Measurements from ENCODE around the gene OR11G2. TPM values are rescaled to one million over a fixed set of nuclear protein-coding genes. Genes with fewer than 3 reads are reported as not detected.
"Not testable (repeated sequence)": the region's sequence is repeated elsewhere in the genome, so short reads cannot be mapped to it uniquely, and the experiment has no call there.

Gene OR11G2
- total RNA-seq: not detected
- polyA plus RNA-seq (ENCODE audit: insufficient read length in 6 of 6): under 1 TPM in 3 of 6 donors, not detected in 3; 0.06 TPM
- long read RNA-seq, donor 1: 0 reads
- long read RNA-seq, donor 2: 0 reads
- long read RNA-seq, donor 3: 0 reads
- long read RNA-seq, donor 4: 0 reads
- long read RNA-seq, donor 5: 0 reads
- long read RNA-seq, donor 6: 0 reads
- long read RNA-seq, donor 7: 0 reads
- long read RNA-seq, donor 8: 0 reads
- long read RNA-seq, donor 9: 0 reads
- long read RNA-seq, donor 10: 0 reads
- long read RNA-seq, donor 11: 0 reads
- long read RNA-seq, donor 12: 0 reads

- no peak for TF ChIP-seq CTCF (IDR thresholded peaks at IDR 0.05)
- H3K27me3 ChIP-seq: no peaks in the 10 kb centered on the region
- H3K9me3 ChIP-seq: no peaks in the 10 kb centered on the region
- no peaks in the 10 kb centered on the region for H3K4me1 ChIP-seq
- H3K4me3 ChIP-seq: no peak within 1 kb of the TSS
- no peak within 1 kb of the TSS for H3K27ac ChIP-seq
- H3K36me3 ChIP-seq: no peaks in the 10 kb centered on the region
- no peak for DNase-seq
- intact Hi-C loops (cut with DNase I): no loop called here
- ATAC-seq: no peak
Measured at GRCh38 chr14:20190596-20190995, at the start of gene OR11G2. TSS of gene OR11G2 (plus strand) at chr14:20190896. CDS start at chr14:20197438, 6,542 bp downstream.

- no peak for TF ChIP-seq CTCF (IDR thresholded peaks at IDR 0.05)
- ATAC-seq: no peak
- Histone ChIP-seq H3K4me3 (no peak overlapping the region), H3K9me3 (no peaks in the 10 kb centered on the region), H3K27ac (no peak overlapping the region), H3K4me1 (no peaks in the 10 kb centered on the region), H3K36me3 (no peaks in the 10 kb centered on the region), H3K27me3 (no peaks in the 10 kb centered on the region)
- no peak for DNase-seq
- intact Hi-C loops (cut with DNase I): no loop called here
Measured at GRCh38 chr14:20143911-20144310, 46.8 kb upstream of the OR11G2 start.

GRCh38 chr14:20144820-20145219, 45.9 kb upstream of the OR11G2 start:
- no peak for TF ChIP-seq CTCF (IDR thresholded peaks at IDR 0.05)
- DNase-seq (no peak), ATAC-seq (no peak)
- Histone ChIP-seq H3K4me1 (no peaks in the 10 kb centered on the region), H3K9me3 (no peaks in the 10 kb centered on the region), H3K27ac (no peak overlapping the region), H3K27me3 (no peaks in the 10 kb centered on the region), H3K4me3 (no peak overlapping the region), H3K36me3 (no peaks in the 10 kb centered on the region)
- intact Hi-C loops (cut with DNase I): no loop called here

- Histone ChIP-seq H3K27ac (no peak overlapping the region), H3K27me3 (no peaks in the 10 kb centered on the region), H3K4me3 (no peak overlapping the region), H3K4me1 (no peaks in the 10 kb centered on the region), H3K36me3 (no peaks in the 10 kb centered on the region), H3K9me3 (peaks cover 0 to 21% of the 10 kb centered on the region in 2 donors)
- TF ChIP-seq CTCF (IDR thresholded peaks at IDR 0.05): no peak
- intact Hi-C loops (cut with DNase I): no loop called here
- ATAC-seq (no peak), DNase-seq (no peak)
Measured at GRCh38 chr14:20164462-20164861, 26.2 kb upstream of the OR11G2 start.

GRCh38 chr14:20167091-20167490, 23.6 kb upstream of the OR11G2 start:
- DNase-seq (no peak), ATAC-seq (no peak)
- no peaks in the 10 kb centered on the region for H3K4me1 ChIP-seq
- no peaks in the 10 kb centered on the region for H3K36me3 ChIP-seq
- intact Hi-C loops (cut with DNase I): no loop called here
- no peak overlapping the region for H3K27ac ChIP-seq
- H3K27me3 ChIP-seq: no peaks in the 10 kb centered on the region
- TF ChIP-seq CTCF (IDR thresholded peaks at IDR 0.05): no peak
- no peak overlapping the region for H3K4me3 ChIP-seq
- H3K9me3 ChIP-seq: peaks cover 0 to 21% of the 10 kb centered on the region in 2 donors

GRCh38 chr14:20169852-20170251, 20.8 kb upstream of the OR11G2 start:
- H3K4me3 ChIP-seq; H3K4me1 ChIP-seq; H3K27ac ChIP-seq; DNase-seq; H3K27me3 ChIP-seq; H3K36me3 ChIP-seq; intact Hi-C loops (cut with DNase I); H3K9me3 ChIP-seq: not testable (repeated sequence)
- peak; percentile 31 for ATAC-seq

GRCh38 chr14:20174205-20174604, 16.5 kb upstream of the OR11G2 start:
- H3K4me1 ChIP-seq; H3K4me3 ChIP-seq; H3K27me3 ChIP-seq; H3K27ac ChIP-seq; DNase-seq; H3K9me3 ChIP-seq; H3K36me3 ChIP-seq; intact Hi-C loops (cut with DNase I); ATAC-seq: not testable (repeated sequence)
